Measurements from ENCODE around the gene RAB14. TPM values are rescaled to one million over a fixed set of nuclear protein-coding genes. Genes with fewer than 3 reads are reported as not detected.

The RAB14 gene
- total and polyA plus RNA-seq, 2 donors, result 23.1 to 49.0 TPM

Other genes with a start within 250 kb of the RAB14 start
- gene C5, start 151.6 kb downstream of the RAB14 start, total RNA-seq, result 2.4 TPM
- 2.4 TPM for gene C5, start 151.6 kb downstream of the RAB14 start, polyA plus RNA-seq
- 39.4 TPM for gene CNTRL, start 126.9 kb downstream of the RAB14 start, total RNA-seq
- 24.1 TPM for gene CNTRL, start 126.9 kb downstream of the RAB14 start, polyA plus RNA-seq
- gene GSN, start 66.3 kb upstream of the RAB14 start, total RNA-seq, result 138 TPM
- 248 TPM for gene GSN, start 66.3 kb upstream of the RAB14 start, polyA plus RNA-seq
- gene STOM, start 168.4 kb upstream of the RAB14 start, total RNA-seq, result 28.5 TPM
- gene STOM, start 168.4 kb upstream of the RAB14 start, polyA plus RNA-seq, result 157 TPM

Data from thymus (tissue), 2 donors.